Measurements from ENCODE around the gene SPATS2L. TPM values are rescaled to one million over a fixed set of nuclear protein-coding genes. Genes with fewer than 3 reads are reported as not detected.

Gene SPATS2L
- total RNA-seq, 1 donor, result 117 TPM

DNA sequence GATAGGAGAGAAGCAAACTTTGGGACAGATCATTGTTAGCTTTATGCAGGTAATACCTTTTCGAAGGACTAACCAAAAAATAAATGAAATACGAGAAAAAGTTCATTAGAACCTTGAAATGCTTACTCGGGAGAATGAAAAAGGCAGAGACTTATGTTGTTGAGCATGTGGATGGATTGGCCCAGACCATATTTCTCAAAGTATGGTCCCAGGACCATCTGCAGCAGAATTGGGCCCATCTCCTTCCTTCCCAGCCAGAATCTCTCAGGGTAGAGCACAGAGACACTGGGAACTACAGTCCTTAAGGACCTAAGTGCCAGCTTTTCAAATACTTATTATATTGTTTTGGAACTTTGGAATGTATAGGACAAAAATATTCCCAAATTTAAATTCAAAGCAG lies 152.6 kb downstream of the SPATS2L start:
- no peak for TF ChIP-seq CTCF (IDR thresholded peaks at IDR 0.05; ENCODE audit: insufficient read depth, low read length)
- no peak overlapping the region for H3K4me3 ChIP-seq (ENCODE audit: low read depth, low read length)

GRCh38 chr2:200461846-200462710 lies 155.6 kb downstream of the SPATS2L start:
- H3K4me3 ChIP-seq (ENCODE audit: low read depth, low read length), result no peak overlapping the region
- TF ChIP-seq CTCF (IDR thresholded peaks at IDR 0.05; ENCODE audit: insufficient read depth, low read length), result no peak
- DNase-seq (ENCODE audit: low read depth), result no peak

More for the DNA sequence above, 152.6 kb downstream of the SPATS2L start:
- DNase-seq (ENCODE audit: low read depth), result no peak

DNA sequence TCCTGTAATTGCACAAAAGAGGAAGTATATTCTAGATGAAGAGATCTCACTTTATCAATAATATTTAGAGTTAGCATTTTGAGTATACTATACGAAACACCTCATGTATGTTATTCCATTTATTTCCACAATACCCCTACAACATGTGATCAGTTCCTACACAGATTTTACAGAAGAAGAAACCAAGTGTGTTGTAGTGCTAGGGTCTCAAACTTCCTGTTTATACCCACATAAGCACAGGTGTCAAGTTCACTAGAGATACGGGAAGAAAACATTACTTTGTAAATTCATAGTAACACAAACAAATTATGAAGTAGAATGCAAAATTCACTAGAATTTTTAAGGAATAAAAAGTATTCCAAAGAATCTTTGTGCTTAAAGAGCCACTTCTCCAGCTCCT lies 157.0 kb downstream of the SPATS2L start:
- TF ChIP-seq CTCF (IDR thresholded peaks at IDR 0.05; ENCODE audit: insufficient read depth, low read length), result no peak
- no peak for DNase-seq (ENCODE audit: low read depth)
- no peak overlapping the region for H3K4me3 ChIP-seq (ENCODE audit: low read depth, low read length)

DNA sequence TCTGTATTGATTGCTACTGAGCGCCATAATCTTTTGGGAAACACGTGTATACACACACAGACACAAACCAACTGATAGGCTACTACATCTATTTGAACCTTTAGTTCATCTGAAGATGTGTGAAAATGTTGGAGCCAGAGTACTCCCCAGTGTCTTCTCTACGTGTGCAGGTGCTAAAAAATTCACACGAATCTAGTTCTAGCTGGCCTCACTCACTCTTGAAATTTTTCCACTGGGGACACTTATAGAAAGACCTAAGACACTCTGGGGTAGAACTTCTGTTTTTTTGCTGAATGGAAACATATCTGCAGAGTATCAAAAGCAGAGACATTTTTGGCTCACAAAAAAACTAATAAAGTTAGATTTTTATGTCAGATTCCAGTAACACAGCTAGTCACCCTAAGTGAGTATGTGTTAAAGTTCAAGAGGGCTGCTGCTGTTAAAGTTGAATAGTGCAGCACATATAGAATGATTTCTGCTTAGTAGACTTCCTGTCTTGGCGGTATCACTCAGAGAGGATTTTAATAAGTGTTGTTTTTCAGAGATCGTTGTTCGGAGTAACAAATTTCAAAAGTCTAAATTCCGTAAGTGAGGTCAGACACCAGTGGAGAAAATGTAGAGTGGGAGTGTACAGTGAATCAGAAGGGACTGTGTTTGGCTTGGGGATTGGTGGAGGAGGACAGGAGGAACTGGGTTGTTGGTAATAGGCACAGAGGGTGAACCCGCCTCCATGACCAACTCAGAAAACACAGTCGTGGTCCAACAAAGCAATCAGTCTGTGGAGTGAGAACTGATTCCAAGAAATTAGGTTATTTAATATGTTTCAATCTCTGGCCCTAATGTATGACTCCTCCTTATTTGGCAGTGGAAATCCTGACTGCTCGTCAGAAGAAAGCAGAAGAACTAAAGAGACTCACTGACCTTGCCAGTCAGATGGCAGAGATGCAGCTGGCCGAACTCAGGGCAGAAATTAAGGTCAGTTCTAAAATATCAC lies 160.2 kb downstream of the SPATS2L start:
- no peak for TF ChIP-seq CTCF (IDR thresholded peaks at IDR 0.05; ENCODE audit: insufficient read depth, low read length)
- DNase-seq (ENCODE audit: low read depth), result peak; percentile 87
- peak overlapping the region; percentile 14 for H3K4me3 ChIP-seq (ENCODE audit: low read depth, low read length)

DNA sequence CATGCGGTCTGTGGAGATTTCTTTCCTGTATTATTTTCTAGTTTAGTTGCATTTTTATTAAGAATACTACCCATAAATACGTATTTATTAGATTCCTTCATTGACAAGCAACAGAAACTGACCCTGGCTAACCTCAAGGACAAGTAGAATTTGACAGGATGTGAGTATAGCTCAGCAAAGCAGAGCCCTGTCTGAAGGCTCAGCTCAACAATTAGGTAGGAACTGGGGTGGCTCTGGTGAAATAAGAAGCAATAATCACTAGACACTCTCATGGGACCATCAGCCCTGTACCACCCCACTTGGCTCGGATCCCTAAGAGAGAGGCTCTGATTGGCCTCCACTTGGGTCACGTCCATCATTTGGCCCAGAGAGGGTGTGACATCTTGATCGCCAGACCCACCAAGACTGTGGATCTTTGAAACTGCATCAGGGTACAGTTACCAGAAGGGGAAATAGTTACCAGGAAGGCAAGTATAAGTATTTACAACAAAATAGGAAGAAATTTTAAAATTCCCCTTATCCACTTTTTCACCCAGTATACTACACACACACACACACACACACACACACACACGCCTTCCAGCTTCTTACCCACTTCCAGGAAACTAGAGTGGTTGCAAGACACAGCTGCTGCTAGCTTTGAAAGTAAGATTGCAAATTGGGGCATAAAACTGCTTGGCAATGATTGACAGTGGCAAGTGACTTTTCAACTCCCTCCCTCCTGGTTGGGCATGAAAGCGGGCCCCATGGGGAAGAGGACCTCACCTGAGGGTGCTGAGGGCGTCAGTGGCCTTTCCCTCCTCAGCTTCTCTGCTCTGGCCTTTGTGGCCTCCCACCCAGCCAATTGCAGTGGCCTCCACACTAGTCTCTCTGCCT lies 161.6 kb downstream of the SPATS2L start:
- no peak for DNase-seq (ENCODE audit: low read depth)
- H3K4me3 ChIP-seq (ENCODE audit: low read depth, low read length), result no peak overlapping the region
- TF ChIP-seq CTCF (IDR thresholded peaks at IDR 0.05; ENCODE audit: insufficient read depth, low read length), result no peak

GRCh38 chr2:200469708-200470211 lies 163.3 kb downstream of the SPATS2L start:
- TF ChIP-seq CTCF (IDR thresholded peaks at IDR 0.05; ENCODE audit: insufficient read depth, low read length), result no peak
- no peak for DNase-seq (ENCODE audit: low read depth)
- H3K4me3 ChIP-seq (ENCODE audit: low read depth, low read length), result no peak overlapping the region
